GM13977 (cell line): ENCODE data around the gene VDR.

Experiments
- DNase-seq: peaks from one replicate; pipeline ENCODE4 v3.0.0; 2012; ENCODE audit warnings: low spot score
- CTCF ChIP-seq: IDR thresholded peaks from 2 replicates; pipeline ENCODE4 v1.5.1; 2012; ENCODE audit warnings: mild to moderate bottlenecking, control low read depth; ENCODE audit not compliant: insufficient read depth; ENCODE audit errors: extremely low read depth, missing control alignments
- in situ Hi-C: fragments of 300-500 bp; cut with MboI; formaldehyde crosslinking; loops from one replicate; pipeline ENCODE4 v1.12.0; 2022; ENCODE audit warnings: low sequenced_read_pairs, low pct_unique_long_range_greater_than_20kb, mixed read lengths, inconsistent platforms; ENCODE audit not compliant: unreplicated experiment

Gene VDR

GRCh38 chr12:47877081-47877480 lies 27.7 kb downstream of the VDR start:
- DNase-seq = no peak
- in situ Hi-C loops = no loop called here
- no peak for TF ChIP-seq CTCF

- TF ChIP-seq CTCF = no peak
- in situ Hi-C loops = no loop called here
- DNase-seq = no peak
Observed at GRCh38 chr12:47876440-47876960, 28.3 kb downstream of the VDR start.

GRCh38 chr12:47875746-47876439 lies 28.9 kb downstream of the VDR start:
- in situ Hi-C loops = no loop called here
- no peak for TF ChIP-seq CTCF
- no peak for DNase-seq

- no peak for TF ChIP-seq CTCF
- in situ Hi-C loops = no loop called here
- DNase-seq = no peak
Observed at GRCh38 chr12:47874316-47874715, 30.5 kb downstream of the VDR start.

GRCh38 chr12:47870175-47870781 lies 34.5 kb downstream of the VDR start:
- peak; percentile 40 for TF ChIP-seq CTCF
- in situ Hi-C loops = no loop called here
- DNase-seq = no peak

- TF ChIP-seq CTCF = no peak
- in situ Hi-C loops = no loop called here
- peak; percentile 55 for DNase-seq
Observed at GRCh38 chr12:47868552-47869031, 36.2 kb downstream of the VDR start.
